NCI-H345 treated with DMSO at 0.1 percent for 48 hours (cell line): Measurements from ENCODE around the gene WNK2.
"Not testable (repeated sequence)": the region's sequence is repeated elsewhere in the genome, so short reads cannot be mapped to it uniquely, and the experiment has no call there.

Experiments used
- DNase-seq: peaks from one replicate; lab custom pipeline; 2025; ENCODE audit not compliant: unreplicated experiment; lab: John Stamatoyannopoulos, UW

WNK2 gene

DNA sequence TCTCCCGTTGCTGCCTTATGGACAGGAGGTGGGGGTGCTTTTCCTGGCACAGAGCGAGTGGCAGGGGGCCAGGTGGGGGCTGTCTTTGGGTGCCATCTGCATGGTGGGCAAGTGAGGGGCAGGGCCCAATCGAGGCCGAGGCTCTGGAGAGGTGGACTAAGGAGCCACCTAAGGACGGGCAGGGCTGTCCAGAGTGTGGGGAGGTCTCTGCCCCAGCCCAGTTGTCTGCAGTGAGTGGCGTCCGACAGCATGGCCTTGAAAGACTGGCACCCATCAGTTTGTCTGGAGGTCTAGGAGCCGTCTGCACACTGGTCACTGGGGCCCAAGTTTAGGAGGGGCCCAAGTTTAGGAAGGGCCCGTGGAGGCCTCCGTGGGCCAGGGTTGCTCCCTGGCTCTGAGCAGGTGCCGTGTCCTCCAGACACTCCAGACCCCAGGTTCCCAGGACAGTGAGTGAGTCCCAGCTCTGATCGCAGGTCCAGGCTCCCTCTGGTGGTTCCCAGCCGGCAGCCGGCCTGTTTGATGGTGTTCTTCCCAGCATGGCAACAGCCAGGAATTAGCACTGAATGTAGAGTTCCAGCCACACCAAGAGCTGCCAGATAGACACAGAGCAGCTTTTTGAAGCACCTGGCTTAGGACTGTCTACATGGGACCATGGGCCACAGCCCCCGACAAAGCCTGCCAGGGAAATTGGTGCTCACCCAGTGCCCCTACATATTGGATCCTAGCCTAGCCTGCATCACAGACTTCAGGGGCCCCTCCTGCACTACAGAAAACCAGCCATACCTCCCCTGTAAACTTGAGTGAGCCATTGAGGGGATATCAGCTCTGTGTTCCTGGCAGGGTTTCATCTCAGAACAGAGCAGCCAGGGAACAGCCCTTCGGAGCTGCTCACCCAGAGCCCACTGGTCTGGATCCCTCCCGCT lies 120.9 kb downstream of the WNK2 start:
- DNase-seq = no peak

DNA sequence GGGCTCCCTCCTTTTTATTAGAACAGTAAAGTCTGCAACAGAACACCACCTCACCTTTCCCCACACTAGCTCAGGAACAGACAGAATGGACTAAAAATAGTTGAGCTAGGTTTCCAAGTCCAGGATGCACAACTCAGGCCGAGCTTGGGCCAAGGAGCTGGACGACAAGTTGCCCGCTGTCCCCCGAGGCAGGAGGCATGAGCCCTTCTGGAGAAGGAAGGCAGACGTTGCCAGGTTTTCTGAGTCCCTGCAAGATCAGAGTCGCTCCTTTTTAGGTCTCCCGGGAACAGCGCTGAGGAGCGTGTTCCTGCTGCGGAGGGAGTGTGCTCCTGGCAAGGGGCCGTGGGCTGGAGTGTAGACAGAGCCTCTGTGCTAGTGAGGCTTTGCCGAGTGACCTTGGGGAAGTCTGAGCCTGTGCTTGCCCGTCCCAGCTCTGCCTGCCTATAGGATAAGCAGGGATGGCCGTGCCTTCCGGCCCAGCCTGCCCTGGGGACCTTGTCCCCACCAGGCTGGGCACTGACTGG lies 121.6 kb downstream of the WNK2 start:
- DNase-seq = peak; percentile 100

DNA sequence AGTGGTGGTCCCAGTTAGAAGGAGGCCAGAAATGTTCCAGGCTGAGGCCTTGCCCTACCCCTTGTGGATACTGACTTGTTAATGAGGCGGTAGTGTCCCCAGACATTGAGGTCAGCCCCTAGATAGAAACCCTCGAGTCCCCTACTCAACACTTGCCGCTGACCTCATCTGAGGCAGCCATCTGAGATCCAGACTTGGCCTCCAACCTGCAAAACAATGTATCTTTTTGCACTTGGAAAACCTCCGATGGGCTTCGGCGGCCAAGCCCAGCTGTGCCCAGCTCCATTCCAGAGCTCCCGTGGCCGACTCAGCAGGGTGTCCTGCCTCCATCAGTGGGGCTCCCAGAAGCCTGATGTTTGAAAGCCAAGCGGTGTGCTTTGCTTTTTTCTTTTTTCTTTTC lies 122.1 kb downstream of the WNK2 start:
- DNase-seq = no peak

DNA sequence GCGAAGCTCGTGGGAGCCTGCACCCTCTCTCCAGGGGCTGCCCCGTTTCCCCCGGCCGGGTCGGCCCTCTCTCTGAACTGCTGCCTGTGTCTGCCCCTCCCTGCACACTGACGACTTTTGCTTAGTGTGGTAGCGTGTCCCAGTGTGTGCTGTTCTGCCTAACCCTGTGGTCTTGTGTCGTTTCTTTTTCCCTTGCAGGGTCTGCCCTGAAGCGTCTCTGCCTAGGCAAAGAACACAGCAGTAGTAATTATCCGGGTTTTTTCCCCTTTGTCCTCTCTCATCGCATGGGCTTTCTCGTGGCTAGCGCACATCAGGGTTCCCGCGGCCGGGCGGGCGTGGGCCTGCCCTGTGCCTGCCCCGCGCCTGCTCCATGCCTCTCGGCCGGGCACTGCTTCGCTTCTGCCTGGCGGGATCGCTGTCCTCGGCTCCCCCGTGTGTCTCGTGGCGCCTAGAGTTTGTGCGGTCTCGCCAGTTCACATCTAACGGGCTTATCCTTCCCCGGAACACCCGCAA lies 122.7 kb downstream of the WNK2 start:
- no peak for DNase-seq

DNA sequence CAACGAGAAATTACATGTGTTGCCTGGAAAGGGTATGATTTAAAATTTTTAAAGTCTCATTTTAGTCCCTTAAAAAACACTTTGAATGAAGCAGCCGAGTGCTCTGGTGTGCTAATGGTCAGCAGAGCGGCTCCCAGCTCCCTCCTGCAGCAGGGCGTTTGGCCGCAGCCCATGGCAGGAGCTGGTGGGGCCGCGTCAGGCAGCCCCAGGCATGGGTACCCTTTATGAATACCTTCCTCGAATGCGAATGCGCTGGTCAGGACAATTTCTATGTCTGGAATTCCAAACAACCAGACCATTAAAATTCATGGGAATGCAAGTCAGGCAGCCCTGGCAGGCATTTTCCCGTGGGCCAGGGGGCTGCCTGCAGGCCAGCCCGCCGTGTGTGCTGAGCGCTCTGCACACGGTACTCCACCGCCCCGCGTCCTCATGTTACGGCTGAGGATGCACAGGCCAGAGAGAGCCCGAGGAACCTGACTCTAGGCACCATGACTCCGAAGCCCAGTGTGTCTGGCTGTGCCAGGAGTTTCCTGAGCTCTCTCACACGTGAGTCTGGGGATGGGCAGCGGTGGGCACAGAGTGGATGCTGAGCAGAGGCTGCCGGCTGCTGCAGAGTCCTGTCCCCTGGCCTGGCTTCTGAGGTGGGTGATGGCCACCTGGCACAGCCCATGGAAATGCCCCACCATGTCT lies 123.7 kb downstream of the WNK2 start:
- DNase-seq = no peak

DNA sequence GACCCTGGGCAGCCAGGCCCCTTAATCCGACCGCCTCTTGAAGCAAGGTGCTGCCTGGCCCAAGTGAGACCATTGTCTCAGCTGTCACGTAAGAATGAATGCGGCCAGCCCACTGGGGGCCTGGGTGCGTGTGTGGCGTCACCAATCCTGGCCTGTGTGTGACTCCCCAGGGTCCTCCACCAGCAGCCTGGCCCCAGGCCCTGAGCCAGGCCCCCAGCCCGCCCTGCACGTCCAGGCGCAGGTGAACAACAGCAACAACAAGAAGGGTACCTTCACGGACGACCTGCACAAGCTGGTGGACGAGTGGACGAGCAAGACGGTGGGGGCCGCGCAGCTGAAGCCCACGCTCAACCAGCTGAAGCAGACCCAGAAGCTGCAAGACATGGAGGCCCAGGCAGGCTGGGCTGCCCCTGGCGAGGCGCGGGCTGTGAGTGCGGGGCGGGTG lies 124.2 kb downstream of the WNK2 start:
- DNase-seq = no peak

DNA sequence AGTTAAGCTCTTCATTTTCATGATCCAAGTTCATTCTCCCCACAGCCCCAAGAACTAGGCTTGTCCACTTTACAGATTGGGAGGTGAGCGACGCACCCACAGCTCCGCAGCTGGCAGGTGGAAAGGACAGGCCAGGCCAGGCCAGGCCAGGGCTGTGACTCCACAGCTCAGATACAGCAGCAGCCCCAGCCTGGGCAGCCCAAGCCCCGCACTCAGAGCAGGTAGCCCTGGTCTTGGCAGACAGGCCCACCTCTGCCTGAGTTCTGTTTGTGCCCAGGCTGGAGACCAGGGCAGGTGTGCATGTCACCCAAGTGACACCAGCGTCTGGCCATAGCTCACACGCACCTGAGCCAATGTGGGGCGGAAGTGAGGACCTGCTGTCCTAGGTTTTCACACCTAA lies 124.7 kb downstream of the WNK2 start:
- no peak for DNase-seq

DNA sequence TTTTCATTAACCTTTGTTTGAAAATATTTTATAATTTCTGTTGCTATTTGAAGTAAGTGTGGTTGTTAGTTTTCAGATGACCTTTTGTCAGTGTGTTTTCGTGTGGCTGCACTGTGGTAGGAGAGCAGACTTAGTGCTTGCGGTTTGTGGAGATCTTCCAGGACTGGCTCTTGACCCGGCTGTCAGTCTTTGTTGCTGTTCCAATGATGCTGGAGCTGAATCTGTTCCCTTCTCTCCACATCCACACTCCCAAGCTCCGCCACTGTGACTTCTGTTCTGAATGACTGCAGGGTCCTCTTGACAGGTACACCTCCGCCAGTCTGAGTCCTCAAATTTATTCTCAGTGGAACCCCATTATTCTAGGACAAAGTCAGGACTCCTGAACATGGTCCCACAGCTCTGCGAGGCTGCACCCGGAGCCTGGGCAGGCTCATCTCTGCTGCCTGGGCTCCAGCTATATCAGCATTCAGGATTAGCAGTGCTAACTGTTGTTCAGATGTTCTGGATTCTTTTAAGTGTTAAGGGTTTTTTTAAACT lies 126.0 kb downstream of the WNK2 start:
- DNase-seq = no peak

DNA sequence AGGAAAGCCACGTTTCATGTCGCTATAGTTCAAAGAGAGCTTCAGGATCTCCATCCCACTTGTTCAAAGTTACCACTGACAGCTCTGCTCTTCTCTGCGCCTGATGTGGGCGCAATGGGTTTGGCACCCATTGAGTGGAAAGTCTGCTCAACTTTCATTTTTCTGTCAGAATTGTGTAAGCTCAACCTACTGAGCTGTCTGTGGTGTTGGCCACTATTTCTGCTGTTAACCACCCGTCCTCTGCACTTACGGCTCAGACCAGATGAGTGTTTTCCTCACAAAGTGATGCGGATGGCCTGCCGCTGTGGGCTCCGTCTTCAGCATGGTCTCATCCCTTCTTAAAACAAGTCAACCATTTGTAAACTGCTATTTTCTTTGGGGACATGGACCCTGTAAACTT lies 131.2 kb downstream of the WNK2 start:
- no peak for DNase-seq

DNA sequence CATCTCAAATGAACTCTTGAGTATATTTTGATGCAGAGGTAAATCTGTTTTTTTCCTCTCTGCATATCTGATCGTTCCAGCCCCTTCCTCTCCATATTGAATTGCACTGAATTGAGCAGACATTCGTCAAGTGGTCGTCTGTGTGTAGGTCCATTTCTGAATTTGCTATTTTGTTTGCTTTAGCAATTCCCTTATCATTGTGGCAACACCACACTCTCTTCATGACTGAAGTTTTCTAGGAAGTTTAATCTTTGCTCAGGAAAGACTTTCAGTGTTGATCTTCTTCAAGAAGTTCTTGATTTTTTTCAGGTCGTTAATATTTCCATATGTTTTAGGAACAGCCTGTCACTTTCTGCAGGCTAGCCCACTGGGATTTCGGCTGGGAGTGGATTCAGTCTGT lies 132.0 kb downstream of the WNK2 start:
- no peak for DNase-seq

DNA sequence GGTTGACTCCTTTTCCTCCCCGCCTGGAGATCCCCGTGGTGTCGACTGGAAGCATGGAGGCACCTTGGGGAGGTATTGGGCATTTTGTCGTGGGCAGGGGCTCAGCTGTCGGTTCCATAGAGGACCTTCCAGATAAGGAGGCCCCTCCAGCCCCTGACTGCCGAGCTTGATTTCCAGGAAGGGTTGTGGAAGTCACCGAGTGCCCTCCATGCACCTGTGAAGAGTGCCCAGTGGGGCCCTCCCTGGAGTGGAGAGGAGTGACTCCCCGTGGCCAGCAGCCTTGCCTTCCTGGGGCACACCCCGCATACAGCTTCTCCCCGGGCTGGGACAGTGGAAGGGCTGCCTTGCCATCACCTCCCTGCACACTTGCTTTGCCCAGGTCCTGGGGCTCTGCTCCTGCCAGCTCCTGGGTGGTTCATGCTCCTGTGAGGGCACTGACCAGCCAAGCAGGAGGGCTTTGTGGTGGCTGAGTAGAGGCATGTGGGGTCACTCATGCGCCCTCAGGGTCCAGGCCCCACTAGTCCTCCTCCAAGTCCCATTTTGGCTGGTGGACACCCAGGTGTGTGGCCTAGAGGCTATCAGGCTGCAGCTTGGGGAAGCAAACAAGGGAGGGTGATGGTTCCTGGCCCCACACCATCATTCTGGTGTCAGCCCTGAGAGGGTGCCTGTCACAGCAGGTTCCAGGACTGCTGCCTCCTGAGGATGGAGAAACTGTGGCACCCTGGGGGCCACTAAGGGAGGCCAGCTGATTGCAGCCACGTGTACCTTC lies 133.0 kb downstream of the WNK2 start:
- no peak for DNase-seq

DNA sequence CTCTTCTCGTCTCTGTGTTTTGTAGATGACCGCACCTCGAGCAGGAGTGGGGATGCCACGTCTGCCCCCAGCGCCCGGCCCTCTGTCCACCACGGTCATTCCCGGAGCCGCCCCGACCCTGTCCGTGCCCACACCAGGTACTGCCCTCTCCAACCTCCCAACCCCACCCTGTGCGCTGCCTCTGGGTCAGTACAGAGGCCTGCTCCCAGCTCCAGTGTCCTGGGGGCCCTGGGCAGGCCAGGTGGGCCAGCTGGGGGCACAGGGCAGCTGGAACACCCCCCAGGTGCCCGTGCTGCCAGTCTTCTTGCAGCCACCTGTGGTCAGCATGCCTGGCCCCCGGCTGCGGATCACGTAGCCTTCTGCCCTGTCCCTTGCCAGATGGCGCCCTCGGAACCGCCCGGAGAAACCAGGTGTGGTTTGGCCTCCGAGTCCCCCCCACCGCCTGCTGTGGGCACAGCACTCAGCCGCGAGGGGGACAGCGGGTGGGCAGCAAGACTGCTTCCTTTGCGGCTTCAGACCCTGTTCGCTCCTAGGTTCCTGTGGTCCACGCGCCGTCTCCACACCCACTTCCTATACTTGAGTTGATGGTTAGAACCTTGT lies 133.7 kb downstream of the WNK2 start:
- no peak for DNase-seq

DNA sequence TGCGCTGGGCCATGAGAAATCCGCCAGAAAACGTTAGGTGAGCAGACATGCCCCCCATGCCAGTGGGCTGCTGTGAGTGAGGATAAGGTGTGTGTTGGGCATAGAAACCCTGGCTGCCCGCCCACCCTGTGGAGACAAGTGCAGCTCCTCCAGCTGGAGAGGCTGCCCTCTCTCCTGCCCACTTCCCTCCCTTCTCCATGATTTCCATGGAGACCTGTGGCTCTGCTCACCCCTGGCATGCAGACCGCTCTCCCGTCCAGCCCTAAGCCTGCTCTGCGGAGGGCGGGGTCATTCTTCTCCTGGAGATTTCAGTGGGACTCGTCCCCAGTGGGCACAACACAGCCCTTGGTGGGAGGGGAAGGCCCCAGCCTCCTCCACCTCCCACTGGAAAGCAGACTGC lies 134.5 kb downstream of the WNK2 start:
- DNase-seq = no peak

DNA sequence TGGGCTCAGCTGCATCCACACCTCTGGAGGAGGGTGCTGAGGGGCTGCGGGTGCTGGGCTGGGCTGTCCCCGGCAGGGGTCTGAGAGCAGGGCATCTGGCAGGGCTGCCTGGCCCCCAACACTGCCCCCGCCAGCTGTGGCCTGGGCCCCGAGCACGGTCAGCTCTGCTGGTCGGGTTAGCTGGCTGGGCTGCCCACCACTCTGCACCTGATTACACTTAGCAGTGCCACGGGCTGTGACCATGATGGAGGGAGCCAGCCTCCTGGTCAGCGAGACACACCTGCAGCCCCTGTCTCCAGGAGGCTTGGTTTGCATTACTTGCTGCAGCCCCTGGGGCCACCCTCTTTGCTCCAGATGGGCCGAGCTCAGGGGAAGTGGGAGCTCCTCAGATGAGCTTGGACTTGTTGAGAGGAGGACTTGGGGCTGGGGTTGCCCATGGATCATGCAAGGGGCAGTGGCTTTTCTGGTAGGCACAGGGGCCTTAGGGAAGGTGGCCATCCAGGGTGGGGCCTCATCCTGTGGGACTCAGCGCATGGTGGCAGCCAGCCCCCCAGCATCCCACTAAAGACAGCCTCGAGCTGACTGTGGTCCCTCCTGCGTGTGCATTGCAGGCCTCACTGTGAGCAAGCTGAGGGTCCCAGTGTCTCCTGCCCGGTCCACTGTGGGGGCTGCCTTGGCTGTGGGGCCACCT lies 135.5 kb downstream of the WNK2 start:
- DNase-seq = no peak

DNA sequence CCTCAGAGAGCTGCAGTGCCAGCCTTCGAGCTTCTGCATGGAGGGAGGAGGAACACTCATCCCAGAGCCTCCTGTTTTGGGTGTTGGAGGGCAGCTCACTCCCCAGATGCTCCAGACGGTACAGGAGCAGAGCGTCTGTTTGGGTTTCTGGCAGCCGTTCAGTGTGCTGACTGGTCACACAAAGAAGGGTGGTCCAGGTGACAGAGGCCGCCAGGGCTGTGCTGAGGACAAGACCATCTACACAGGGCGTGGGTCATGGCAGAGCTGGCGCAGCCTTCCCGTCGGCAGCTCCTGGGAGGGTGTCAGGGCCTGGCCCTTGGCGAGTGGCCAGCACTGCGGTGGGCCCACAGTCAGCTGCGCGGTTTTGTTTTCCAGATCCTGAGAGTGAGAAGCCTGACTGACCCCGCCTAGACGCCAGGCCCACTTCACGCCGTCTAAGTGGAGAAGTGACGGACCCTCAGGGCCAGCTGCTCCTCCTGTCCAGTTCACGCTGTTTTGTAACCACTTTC lies 136.1 kb downstream of the WNK2 start:
- no peak for DNase-seq

DNA sequence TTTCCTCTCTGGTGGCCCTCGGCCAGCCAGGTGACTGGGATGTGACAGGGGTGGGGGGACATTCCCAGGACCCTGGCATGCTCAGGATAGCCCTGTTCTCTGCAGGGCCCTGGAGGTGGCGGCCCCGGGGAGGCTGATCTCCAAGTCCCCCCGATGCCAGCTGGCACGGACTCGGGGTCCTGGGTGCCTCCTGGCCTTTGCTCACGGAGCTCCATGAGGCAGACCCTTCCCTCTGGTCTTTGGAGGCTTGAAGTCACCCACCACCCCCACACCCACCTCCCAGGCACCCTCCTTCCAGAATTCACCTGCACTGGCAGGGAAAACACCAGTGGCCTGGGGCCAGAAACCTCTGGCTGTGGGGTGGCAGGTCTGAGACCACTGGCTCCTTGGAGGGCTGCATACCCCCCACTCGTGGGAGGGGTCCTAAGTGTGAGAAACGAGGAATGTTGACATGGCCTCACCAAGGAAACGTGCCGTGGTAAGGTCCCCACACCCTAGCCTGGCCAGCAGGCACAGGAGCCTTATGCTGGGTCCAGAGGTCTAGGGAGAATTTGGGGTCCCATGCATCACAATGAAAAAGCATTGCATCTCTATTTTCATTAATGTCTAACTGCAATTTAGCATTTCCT lies 136.8 kb downstream of the WNK2 start:
- DNase-seq = no peak

DNA sequence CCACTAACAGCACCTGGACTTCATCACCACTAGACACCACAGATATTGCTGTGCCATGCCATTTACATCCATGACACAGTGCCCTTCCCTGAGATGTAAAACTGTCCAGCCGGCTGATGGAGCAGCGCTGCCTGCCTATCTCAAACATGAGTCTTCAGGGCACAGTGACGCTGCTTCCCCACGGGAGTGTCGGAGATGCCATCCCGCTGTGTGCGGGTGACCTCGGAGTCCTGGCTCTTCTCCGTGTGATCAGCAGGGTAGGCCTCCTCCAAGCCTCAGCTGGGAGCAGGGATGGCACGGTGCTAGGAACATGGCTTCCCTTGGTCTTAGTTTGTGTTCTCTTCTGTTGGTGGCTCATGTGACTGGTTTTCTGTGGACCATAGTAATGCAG lies 137.3 kb downstream of the WNK2 start:
- no peak for DNase-seq

DNA sequence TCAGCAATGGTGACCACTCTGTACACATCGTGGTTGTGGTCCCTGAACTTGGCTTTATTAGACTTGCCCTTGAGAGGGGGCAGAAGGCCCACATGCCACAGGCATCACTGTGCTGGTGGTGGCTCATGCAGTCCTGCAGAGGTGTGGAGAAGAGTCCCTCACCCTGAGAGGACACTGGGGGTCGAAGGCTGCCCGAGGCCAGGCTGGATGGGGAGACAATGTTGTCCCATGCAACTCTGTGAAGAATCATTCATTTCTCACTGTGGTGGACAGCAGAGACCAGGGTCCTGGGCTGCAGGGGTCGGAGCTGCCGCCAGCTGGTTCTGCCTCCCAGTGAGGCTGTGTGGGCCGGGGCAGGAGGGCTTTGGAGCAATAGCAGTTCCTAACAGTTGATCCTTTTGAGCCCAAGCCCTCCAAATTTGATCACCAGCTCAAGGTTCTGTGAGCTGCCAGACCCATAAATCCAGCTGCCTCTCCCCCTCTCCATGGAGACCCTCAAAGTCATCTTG lies 139.6 kb downstream of the WNK2 start:
- DNase-seq = not testable (repeated sequence)

DNA sequence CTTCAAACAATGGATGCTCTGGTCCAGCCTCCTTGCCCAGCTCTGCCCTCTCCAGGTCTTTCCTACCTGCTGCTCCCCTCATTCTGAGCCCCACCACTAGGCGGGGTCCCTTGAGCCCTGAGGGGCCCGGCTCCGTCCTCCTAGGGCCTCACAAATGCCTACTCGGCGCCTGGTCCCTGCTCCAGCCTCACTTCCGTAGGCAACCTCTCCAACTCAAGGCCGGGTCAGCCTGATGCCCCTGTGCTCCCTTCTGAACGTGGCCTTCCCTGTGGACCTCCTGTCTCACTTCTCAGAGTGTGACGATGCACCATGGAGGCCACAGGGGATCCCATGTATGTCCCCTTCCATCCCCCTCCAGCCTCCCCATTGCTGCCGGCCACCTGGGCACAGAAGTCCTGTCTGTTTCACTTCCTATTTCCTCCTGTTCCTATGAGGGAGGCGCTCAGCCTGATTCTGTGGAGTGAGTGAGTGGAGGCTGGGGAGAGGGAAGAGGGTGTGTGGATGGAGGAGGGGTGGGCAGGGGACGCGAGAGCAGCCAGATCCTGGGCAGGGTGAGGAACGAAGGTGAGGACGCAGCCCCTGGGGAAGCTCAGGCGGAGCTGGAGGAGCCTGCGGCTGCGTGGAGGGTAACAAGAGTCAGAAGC lies 140.4 kb downstream of the WNK2 start:
- DNase-seq = no peak
